ENCODE results near the gene HMGCL.
A peak's percentile ranks its signal among the peaks of the same experiment; 100 is the strongest.
"Not testable (repeated sequence)": the region's sequence is repeated elsewhere in the genome, so short reads cannot be mapped to it uniquely, and the experiment has no call there.

Gene HMGCL

DNA sequence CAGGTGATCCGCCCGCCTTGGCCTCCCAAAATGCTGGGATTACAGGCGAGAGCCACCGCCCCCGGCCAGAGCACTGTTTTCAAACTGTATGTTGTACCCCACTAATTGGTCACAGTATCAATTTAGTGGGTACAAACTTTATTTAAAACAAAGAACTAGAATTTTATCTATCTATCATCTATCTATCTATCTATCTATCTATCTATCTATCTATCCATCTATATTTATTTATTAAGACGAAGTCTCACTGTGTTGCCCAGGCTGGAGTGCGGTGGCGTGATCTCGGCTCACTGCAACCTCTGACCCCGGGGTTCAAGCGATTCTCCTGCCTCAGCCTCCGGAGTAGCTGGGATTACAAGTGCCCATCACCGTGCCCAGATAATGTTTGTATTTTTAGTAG lies 1.4 kb upstream of the HMGCL start:
- DNase-seq (ENCODE audit: low spot score), result not testable (repeated sequence)

DNA sequence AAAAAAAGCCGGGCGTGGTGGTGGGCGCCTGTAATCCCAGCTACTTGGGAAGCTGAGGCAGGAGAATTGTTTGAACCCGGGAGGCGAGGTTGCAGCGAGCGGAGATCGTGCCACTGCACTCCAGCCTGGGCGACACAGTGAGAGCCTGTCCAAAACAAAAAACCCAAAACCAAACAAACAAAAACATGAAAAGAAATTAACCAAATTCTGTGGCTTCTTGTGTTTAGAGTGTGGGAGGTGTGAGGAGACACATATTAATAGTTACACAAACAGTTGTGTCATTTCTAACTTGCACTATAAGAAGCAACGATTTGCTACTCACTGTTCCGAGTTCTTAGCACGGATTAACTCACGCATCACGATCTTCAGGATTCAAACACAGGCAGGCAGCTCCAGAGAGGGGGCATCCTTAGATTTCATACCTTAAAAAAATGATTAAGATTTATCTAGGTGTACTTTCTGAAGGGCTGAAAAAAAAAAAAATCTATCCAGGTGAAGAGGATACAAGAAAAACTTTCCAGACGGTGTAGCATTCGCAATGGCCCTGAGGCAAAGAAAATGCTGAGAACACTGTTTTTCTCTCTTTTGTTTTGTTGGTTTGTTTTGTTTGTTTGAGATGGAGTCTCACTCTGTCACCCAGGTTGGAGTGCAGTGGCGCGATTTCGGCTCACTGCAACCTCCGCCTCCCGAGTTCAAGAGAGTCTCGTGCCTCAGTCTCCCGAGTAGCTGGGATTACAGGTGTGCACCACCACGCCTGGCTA lies 713 bp upstream of the HMGCL start:
- DNase-seq (ENCODE audit: low spot score), result no peak

DNA sequence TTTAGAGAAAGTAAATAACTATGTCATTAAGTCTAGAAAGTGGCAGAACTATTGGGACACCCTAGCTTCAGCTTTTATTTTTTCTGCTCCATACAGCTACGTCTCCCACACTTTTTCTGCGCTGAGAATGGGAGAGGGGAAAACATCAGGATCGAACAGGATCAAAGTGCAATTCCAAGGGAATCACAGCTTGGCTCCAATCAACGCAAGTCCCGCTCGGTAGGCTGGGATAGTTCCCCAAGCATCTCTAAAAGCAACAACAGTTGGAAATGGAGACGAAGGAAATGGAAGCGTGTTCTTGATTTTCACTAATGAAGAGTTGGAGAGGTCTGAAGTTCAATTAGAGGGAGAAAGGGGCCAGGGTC lies 536 bp downstream of the HMGCL start:
- DNase-seq (ENCODE audit: low spot score), result no peak

DNA sequence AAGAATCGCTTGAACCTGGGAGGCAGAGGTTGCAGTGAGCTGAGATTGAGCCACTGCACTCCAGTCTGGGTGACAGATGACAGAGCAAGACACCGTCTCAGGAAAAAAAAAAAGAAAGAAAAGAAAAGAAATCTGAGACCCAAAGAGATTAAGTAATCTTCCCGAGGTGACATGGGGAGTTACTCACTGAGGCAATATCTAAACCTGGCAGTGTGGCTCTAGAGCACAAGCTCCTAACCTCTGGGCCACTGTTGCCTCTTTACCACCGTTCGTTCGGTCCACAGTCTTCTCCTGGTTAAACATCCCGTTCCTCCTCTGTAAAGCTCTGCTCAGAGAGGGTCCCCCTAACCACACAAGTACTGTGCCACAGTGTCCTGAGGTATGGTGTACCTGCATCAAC lies 1.5 kb downstream of the HMGCL start:
- DNase-seq (ENCODE audit: low spot score), result no peak

DNA sequence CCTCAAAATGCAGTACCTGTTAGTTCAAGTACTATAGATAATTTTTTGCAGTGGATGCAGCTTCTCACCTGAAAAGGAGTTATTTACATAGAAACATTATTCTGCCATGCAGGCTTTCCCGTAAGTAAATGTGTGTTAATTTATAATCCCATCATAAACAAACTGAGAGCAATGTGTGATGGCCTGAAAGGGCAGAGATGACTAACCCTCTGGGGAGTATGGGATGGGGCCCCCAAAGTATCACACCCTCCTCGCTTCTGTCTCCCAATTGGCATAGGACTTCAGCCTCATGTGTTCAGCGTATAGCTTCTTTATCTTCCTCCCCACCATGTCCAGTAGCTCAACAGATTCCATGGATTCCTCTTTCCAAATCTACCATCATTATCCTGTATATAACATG lies 7.6 kb downstream of the HMGCL start:
- DNase-seq (ENCODE audit: low spot score), result no peak

DNA sequence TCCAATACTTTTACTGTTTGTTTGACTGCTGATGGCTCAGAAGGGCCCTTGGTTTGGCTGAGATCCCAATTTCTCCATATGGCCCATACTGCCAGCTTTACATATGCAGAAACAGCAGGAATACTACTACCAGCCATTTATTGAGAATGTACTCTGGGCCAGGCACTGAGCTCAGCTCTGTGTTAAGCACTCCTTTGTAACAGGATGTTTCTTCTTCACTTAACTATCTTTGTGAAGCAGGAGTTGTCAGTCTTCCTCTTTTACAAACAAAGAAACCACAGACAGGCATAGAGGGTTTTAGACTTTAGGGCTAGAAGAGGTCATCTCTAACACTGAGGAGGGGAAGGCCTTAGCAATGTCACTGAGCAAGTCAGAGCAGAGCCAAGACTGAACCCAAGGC lies 8.3 kb downstream of the HMGCL start:
- no peak for DNase-seq (ENCODE audit: low spot score)

DNA sequence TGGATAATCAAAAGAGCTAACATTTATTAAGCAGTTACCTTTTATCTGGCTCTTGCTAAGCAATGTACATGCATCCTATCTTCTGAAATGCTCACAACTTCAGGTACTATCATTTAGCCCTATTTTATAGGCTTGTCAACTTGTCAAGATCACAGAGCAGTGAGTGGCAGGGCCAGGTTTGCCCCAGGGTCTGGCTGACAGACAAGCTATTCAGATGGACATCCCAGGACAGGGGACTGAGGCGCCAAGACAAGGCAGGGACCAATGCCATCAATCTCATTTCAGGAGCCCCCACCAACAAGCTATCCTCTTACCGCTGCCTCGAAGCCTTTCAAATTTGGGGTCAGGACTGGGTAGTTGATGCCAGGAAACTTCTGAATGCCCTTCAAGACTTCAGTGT lies 8.9 kb downstream of the HMGCL start:
- DNase-seq (ENCODE audit: low spot score), result no peak

DNA sequence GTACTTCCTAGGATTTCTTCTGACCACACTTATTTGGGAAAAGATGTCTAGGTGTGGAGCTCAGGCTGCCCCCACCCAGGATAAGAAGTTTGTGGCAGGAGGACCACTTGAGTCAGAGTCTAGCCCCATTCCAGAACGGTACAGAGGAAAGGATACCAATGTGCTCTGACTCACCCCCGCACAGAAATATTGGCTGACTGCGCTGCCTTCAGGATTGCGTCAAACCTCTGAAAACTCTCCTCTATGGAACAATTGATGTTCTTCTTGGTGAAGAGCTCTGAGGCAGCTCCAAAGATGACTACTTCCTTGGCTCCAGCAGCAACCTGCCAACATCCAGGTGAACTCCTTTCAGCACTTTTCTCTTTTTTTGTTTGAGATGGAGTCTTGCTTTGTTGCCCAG lies 11.2 kb downstream of the HMGCL start:
- no peak for DNase-seq (ENCODE audit: low spot score)

DNA sequence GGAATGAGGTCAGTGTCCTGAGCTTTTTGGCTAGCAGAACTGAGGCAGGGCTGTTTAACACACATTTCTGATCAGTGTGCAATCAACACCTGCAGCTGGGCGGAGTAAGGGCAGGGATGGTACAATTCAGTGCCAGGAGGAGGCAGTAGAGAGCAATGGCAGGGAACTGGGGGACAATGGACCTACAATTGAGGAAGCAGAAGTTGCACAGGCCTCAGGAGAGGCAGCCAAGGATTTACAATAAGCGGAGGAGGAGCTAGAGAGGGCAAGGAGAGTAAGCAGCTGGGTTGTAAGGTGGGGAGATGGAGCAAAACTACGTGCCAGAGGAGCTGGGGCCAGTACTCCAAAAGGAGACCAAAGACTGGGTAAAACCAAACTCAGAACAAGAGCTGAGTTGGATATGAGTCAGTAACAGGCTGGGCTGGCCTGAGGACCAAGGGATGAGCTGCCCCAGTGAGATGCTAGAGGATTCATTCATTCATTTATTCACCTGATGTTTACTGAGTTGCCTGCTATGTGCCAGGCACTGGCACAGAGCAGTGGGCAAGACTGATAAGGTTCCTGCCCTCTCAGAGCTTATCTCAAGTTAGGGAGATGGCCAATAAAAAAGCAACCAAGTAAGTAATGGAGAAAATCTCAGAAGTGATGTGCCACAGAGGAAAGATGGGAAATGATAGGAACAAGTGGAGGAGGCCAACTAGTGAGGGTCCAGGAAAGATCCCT lies 14.2 kb downstream of the HMGCL start:
- DNase-seq (ENCODE audit: low spot score), result peak; percentile 50

DNA sequence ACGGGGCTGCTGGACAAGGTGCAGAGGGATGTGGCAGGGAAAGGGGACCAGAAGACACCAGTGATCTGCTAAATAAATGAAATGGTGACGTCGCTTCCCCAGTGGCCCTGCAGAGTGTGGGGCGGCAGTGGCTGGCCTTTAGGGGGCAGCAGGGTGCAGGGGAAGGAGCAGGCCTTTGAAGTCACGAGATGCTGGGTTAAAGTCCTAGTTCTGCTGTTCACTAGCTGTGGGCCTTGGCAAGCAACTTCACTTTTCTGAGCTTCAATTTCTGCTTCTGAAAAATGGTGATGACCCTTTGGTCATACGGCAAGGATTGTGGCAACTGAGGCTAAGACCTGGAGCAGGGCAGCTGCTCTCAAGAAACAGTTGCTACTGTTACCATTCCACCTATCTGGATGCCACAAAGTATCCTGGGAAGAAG lies 15.5 kb downstream of the HMGCL start:
- DNase-seq (ENCODE audit: low spot score), result peak; percentile 76

DNA sequence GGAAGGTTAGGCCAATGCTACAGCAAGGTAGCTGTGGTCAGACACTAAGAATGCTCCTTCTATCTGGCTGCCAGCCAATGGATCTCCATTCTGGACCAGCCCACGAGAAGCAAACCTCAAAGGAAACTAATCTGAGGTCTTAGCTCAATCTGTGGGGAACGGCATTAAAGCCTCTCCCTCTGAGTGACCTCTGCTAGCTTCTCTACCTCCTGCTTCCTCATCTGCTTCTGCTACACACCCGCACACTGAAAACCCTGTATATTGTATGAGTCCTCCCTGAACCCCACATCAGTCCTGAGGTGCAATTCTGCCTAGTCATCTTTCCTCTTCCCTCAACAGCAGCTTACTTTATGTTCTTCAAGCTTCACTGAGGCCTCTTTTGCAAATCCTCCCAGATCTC lies 17.8 kb downstream of the HMGCL start:
- DNase-seq (ENCODE audit: low spot score), result no peak

DNA sequence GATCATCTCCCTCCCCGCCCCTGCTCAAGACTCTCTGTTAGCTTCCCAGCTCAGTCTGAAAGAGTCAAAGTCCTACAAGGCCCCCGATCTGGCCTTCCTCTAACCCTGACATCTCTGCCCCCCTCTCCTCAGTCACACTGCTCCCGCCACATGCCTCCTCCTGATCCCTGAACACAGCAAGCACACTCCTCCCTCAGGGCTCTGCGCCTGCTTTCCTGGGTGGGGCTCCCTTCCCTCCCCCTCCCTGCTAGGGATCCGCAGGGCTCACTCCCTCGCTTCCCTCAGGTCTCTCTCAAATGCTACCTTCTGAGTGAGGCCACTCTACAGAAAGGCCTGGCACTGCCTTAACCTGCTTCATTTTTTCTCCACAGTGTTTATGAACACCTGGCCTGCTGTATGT lies 18.9 kb downstream of the HMGCL start:
- DNase-seq (ENCODE audit: low spot score), result no peak

DNA sequence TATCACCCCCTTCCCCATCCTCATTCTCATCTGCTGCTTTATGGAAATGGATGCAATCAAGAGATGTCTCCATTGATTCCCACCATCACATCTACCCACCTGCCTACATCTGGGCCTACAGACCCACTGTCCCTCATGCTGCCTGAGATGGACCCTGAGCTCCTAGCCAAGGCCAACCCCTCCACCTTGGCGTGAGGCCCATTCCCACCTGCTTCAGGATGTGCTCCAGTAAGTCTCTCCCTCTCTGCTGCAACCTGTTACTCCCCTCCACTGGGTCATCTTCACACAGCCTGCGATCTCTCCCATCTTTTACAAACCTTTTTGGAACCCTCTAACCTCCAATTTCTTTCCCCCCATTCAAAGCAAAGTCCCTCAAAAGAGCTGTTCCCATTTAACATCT lies 20.2 kb downstream of the HMGCL start:
- no peak for DNase-seq (ENCODE audit: low spot score)

DNA sequence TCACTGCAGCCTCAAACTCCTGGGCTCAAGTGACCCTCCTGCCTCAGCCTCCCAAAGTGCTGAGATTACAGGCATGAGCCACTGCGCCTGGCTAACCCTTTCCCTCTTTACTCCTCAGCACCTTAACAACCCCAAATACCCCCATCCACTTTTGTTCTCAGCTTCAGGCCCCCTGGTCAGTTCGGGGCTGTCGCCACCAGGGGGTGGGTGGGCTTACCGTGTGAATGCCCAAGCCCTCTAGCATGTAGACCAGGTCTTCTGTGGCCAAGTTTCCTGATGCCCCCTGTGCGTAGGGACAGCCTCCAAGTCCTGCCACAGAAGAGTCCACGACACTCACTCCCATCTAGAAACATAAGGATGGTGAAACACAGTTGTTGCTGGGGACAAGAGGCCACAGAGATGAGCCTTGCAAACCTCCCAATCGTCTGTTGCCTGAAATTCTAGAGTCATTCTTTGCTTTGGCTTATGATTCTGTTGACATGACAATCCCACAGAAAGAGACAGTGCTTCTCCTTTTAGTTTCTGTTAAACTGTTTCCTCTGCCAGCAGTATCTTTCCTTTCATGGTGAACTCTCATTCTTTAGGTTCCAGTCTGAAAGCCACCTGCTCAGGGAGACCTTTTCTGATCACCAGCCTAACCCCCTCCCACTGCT lies 20.9 kb downstream of the HMGCL start:
- DNase-seq (ENCODE audit: low spot score), result no peak

DNA sequence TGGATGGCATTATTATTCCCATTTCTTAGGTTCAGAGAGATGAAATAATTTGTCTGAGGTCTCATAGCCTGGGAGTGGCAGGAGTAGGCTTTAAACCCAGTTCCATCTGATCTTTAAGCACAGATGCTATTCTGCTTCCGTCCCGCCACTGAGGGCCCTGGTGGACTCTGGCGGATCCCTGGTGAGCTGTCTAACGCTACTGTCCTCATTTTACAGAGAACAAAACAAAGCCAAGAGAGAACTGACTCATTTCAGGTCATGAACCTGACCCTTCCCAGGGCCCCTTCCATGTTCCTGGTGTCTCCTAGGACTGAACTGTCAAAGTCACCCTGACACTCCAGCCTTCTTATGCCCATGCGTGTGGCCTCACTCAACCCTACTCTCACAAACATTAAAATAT lies 21.6 kb downstream of the HMGCL start:
- no peak for DNase-seq (ENCODE audit: low spot score)

DNA sequence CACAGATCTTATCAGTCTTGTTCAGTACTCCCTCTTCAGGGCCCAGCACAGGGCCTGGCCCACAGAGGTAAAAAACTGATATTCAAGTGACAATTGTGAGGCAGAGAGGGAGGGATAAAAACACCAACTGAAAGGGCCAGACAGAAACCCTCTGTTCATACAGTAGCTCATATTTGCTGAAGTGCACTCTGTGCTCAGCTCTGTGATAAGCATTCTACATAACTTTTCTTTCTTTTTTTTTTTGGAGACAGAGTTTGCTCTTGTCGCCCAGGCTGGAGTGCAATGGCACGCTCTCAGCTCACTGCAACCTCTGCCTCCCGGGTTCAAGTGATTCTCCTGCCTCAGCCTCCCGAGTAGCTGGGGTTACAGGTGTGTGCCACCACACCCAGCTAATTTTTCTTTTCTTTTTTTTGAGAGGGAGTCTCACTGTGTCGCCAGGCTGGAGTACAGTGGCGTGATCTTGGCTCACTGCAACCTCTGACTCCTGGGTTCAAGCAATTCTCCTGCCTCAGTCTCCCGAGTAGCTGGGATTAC lies 22.4 kb downstream of the HMGCL start:
- not testable (repeated sequence) for DNase-seq (ENCODE audit: low spot score)

DNA sequence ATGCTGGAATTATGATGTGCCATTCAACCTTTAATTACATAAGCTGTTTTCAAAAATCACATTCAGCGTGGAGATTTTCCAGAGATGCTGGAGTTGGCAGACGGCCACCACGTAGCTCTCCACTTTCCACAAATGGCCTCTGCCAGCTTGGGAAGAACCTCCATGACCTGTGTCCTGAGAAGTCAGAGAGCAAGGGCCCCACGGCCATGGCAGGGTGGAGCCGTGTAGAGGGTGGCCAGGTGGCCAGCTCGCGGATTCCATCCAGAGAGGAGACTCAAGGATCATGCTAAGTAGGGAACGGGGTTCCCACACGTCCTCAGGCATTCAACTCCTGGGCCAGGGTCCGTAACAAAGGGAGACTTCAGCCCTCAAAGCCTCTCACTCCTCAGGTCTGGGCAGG lies 23.4 kb downstream of the HMGCL start:
- no peak for DNase-seq (ENCODE audit: low spot score)

DNA sequence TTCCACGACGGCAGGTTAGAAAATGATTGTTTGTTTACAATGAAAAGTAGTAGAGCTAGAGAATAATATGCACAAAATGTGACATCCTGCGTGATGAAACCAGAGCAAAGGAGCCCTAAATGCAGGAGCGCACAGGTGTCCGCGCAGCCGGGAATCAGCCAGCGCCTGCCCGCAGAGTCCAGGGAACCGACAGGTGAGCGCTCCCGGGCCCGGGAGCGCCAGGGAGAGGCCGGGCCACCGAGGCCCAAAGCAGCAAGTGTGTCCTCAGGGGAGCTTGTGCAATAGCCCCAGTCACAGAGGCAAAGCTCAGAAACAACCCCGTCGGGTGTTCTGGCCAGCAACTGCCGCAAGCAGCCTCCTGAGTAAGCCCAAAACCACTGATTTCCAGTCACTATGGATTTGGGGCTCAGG lies 23.9 kb downstream of the HMGCL start:
- no peak for DNase-seq (ENCODE audit: low spot score)

DNA sequence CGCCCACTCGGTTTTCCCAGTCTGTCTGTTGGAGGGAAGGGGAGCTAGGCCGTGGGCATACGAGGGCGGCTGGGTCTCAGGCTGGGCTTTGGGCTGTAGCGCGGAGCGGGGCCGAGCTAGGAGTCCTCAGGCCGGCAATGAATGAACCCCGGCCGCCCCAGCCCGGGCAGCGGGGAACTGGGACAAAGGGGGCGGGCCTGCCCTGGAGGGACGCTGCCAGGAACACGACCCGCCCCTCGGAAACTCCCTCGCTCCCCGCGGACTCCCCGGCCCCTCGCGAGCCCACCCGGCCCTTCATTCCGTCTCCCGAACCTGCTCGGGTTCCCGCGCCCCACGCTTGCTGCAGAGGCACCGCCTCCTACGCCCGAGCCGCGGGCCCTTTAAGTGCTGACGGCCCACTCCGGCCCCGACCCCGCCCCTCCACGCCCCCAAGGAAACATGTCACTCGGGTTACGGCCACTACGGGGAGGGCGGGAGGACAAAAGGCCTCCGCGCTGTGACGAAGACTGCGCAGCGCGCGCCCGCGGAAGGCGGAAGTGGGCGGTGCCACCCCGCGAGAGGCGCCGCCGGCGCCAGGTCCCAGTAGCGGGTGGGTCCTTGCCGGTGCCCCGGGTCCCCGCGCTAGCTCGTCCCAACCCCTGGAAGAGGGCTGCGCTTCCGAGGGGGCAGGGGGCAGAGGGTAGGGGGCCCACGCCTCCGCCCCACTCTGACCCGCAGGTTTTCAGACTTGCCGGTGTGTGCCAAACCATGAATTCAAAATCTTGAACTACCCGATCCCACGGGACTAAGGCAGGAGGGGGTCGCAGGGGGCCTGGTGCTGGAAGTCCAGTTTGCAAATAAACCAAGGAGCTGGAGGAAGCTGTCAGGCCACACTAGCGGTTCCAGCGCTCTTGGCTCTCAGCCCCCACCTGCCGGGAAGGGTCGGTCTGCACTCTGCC lies 24.6 kb downstream of the HMGCL start, which contains the start of gene GALE:
GALE (minus strand) TSS at position 355 of the 938 bp plus-strand sequence. CDS start 1,747 bp downstream, outside the sequence.
- peak; percentile 99 for DNase-seq (ENCODE audit: low spot score)

DNA sequence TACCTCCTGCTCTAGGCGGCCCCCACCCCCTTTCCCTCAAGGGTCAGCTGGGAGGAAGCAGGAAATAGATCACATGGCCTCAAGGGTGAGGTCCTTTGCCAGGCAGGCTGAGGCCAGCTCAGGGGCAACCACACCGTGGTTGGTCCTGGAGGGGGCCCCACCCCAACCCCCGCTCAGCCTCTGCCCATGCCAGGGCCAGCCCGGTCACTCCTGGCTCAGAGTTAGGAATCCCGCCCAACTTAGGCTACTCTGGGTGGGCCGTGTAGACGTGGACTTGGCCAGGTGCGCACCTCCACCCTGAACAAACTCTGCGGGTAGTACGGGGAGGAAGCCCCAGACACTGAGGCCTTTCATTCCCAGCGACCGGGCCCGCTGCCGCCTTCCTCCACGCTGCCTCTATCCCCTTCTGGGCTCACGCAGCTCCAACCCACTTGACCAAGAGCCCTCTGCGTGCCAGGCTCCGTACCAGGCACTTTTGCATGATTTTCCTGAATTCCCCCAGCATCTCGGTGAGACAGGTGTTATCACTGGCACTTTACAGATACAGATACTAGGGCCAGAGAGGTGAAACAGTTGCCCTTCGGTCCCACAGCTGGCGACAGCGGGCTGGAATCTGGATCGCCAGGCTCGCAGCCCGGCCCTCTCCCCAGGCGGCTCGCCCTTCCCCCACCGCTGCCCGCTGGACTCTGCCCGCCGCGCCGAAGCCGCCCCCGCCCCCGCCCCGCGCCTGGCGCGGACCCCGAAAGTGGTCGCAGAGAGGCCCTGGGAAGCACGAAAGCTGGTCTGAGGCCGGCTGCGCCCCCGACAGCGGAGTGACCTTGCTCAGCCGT lies 25.4 kb downstream of the HMGCL start:
- DNase-seq (ENCODE audit: low spot score), result peak; percentile 65

DNA sequence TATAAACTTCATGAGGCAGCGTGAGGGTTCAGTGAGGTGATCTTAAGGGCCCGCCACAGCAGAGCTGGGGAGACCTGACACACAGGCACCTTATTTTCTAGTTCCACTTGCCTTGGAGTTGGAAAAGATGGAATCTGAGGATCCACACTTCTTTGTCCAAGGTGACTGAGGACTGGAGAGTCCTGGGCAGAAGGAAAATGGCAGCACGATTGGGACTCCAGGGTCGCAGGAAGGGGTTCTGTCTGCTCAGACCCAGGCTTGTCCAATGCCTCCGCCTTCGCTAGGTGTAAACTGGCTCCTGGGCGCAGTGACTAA lies 26.0 kb downstream of the HMGCL start:
- no peak for DNase-seq (ENCODE audit: low spot score)
